K562 (cell line): ENCODE data around the gene CMSS1. TPM values are rescaled to one million over a fixed set of nuclear protein-coding genes. Genes with fewer than 3 reads are reported as not detected.

Source experiments
- ATAC-seq: fragments of 200-7000 bp; cut with Tn5 transposase; 3 replicates; pipeline ENCODE4 v1.9.1; 2020; ENCODE audit warnings: moderate library complexity
- BruUV-seq: library from RNA; stranded (reverse); fragments of 400-500 nt; replicated peaks from 2 replicates; lab custom pipeline; 2021; lab: Mats Ljungman, UMichigan
- CTCF ChIA-PET: fragments of 300-600 bp; formaldehyde crosslinking; extraction: SDS; loops from one replicate; lab custom pipeline; 2021; ENCODE audit warnings: low intra/inter-chr PET ratio; lab: Yijun Ruan, JAX
- POLR2A ChIA-PET: fragments of 300-600, 350-650 bp; sonication (Branson Sonifier 250); formaldehyde crosslinking; extraction: SDS; loops from one replicate; lab custom pipeline; 2021; ENCODE audit warnings: antibody characterized with exemption, inconsistent platforms; lab: Yijun Ruan, JAX
- DNase-seq, 4 experiments: peaks; one replicate each; pipeline versions ENCODE4 v3.0.0 to v3.0.0-alpha.2; 2011 to 2018; ENCODE audit warnings: low spot score in 3 of 4, mixed read lengths in 3 of 4; ENCODE audit errors: extremely low read depth in 1 of 4
- FAIRE-seq: peaks from 2 replicates; lab custom pipeline; 2011; peaks lifted over from hg19 to GRCh38; lab: Jason Lieb, UNC
- H2AFZ ChIP-seq: 2 replicates; pipeline ENCODE4 v1.6.0; 2011; ENCODE audit warnings: low read depth, low read length, control low read depth, inconsistent platforms
- H3K27ac ChIP-seq: fragments of 200-600 bp; 3 replicates; pipeline ENCODE4 v1.8.0; 2011; ENCODE audit warnings: low read depth, mild to moderate bottlenecking, control low read depth, inconsistent platforms, low read length, moderate library complexity, mixed read lengths; ENCODE audit errors: extremely low read depth
- H3K27me3 ChIP-seq, 2 experiments: fragments of 300-600 bp in 1 of 2; 2 replicates in 1 of 2; 3 replicates in 1 of 2; pipeline versions ENCODE4 v1.6.0 to v1.8.0; 2011; ENCODE audit warnings: inconsistent platforms in 2 of 2, low read length in 2 of 2, mild to moderate bottlenecking in 1 of 2, mixed read lengths in 1 of 2, moderate library complexity in 1 of 2; ENCODE audit not compliant: control insufficient read depth in 2 of 2, insufficient read depth in 2 of 2
- H3K36me3 ChIP-seq: fragments of 300-600 bp; 3 replicates; pipeline ENCODE4 v1.8.0; 2011; ENCODE audit warnings: mild to moderate bottlenecking, low read length, inconsistent platforms; ENCODE audit not compliant: control insufficient read depth, insufficient read depth
- H3K4me1 ChIP-seq, 2 experiments: fragments of 200-600 bp in 1 of 2; replicated peaks in 1 of 2; 2 replicates in 1 of 2; 3 replicates in 1 of 2; pipeline versions ENCODE4 v1.5.1 to v1.8.0; 2011; ENCODE audit warnings: inconsistent platforms in 2 of 2, low read length in 2 of 2, mild to moderate bottlenecking in 1 of 2, mixed read lengths in 1 of 2, moderate library complexity in 1 of 2; ENCODE audit not compliant: control insufficient read depth in 2 of 2, insufficient read depth in 2 of 2
- H3K4me2 ChIP-seq: 2 replicates; pipeline ENCODE4 v1.6.1; 2011; ENCODE audit warnings: low read length, control low read depth, inconsistent platforms, mixed read lengths; ENCODE audit not compliant: insufficient read depth
- H3K4me3 ChIP-seq: fragments of 200-600 bp; sonication (generic), shearing (Covaris generic); 2 replicates; pipeline ENCODE4 v1.5.1; 2016; ENCODE audit warnings: control low read depth, inconsistent platforms
- H3K79me2 ChIP-seq: fragments of 200-600 bp; 3 replicates; pipeline ENCODE4 v1.8.0; 2011; ENCODE audit warnings: low read length, inconsistent platforms; ENCODE audit not compliant: control insufficient read depth, insufficient read depth
- H3K9ac ChIP-seq, 2 experiments: 2 replicates each; pipeline versions ENCODE4 v1.6.0 to v1.6.1; 2011; ENCODE audit warnings: low read depth in 2 of 2, low read length in 2 of 2, control low read depth in 1 of 2, inconsistent platforms in 1 of 2, mild to moderate bottlenecking in 1 of 2, mixed read lengths in 1 of 2; ENCODE audit not compliant: insufficient read depth in 1 of 2
- H3K9me1 ChIP-seq: one replicate; pipeline ENCODE4 v1.6.0; 2011; ENCODE audit warnings: inconsistent platforms, mild to moderate bottlenecking, low read length, moderate library complexity; ENCODE audit not compliant: control insufficient read depth, insufficient read depth
- H3K9me3 ChIP-seq: replicated peaks from 2 replicates; pipeline ENCODE4 v1.5.1; 2011; ENCODE audit warnings: low read depth, low read length, inconsistent platforms; ENCODE audit not compliant: control insufficient read depth, insufficient read depth
- H4K20me1 ChIP-seq: replicated peaks from 2 replicates; pipeline ENCODE4 v1.6.1; 2011; ENCODE audit warnings: low read length, inconsistent platforms, mixed read lengths; ENCODE audit not compliant: control insufficient read depth, insufficient read depth
- CREB1 ChIP-seq, 2 experiments: sonication (generic) in 1 of 2; formaldehyde crosslinking in 1 of 2; IDR thresholded peaks; 2 replicates each; pipeline versions ENCODE4 v1.6.1 to v1.8.0; 2012 to 2022; ENCODE audit warnings: inconsistent platforms in 1 of 2, mild to moderate bottlenecking in 1 of 2, missing genetic modification reagents in 1 of 2, moderate library complexity in 1 of 2
- HDAC1 ChIP-seq, 2 experiments: fragments of 450-650 bp; IDR thresholded peaks; 2 replicates each; pipeline ENCODE4 v1.6.1; 2016 to 2017; ENCODE audit warnings: inconsistent platforms in 1 of 2, mild to moderate bottlenecking in 1 of 2, moderate library complexity in 1 of 2
- KLF16 ChIP-seq: IDR thresholded peaks from 2 replicates; pipeline ENCODE4 v1.6.1; 2016; ENCODE audit warnings: antibody characterized with exemption
- MTA2 ChIP-seq: fragments of 450-650 bp; IDR thresholded peaks from 2 replicates; pipeline ENCODE4 v1.6.1; 2016; ENCODE audit warnings: low read depth
- SAFB ChIP-seq: fragments of 200-400 bp; formaldehyde crosslinking; IDR thresholded peaks from 2 replicates; pipeline ENCODE4 v1.6.1; 2017; ENCODE audit warnings: low read depth, low read length, borderline replicate concordance
- SRF ChIP-seq, 2 experiments: fragments of 250-450, 450-650 bp in 1 of 2; sonication (Bioruptor Pico) in 1 of 2; sonication (generic) in 1 of 2; formaldehyde crosslinking; IDR thresholded peaks; 2 replicates each; pipeline versions ENCODE4 v1.5.0 to v1.5.1; 2020 to 2022; ENCODE audit warnings: mild to moderate bottlenecking in 1 of 2, missing genetic modification reagents in 1 of 2
- TEAD4 ChIP-seq, 2 experiments: sonication (generic) in 1 of 2; formaldehyde crosslinking in 1 of 2; IDR thresholded peaks; 2 replicates each; pipeline versions ENCODE4 v1.6.1 to v1.8.0; 2012 to 2022; ENCODE audit warnings: borderline replicate concordance in 1 of 2, inconsistent platforms in 1 of 2, low read length in 1 of 2, mild to moderate bottlenecking in 1 of 2, missing genetic modification reagents in 1 of 2
- ZKSCAN8 ChIP-seq: fragments of 200-800 bp; sonication (Bioruptor generic); IDR thresholded peaks from 2 replicates; pipeline ENCODE4 v1.6.1; 2016; ENCODE audit warnings: missing genetic modification characterization, missing compliant biosample characterization
- ZNF408 ChIP-seq: fragments of 250-450 bp; sonication (Bioruptor Pico); IDR thresholded peaks from 2 replicates; pipeline ENCODE4 v1.4.0; 2020; ENCODE audit warnings: low read depth, mild to moderate bottlenecking, moderate library complexity
- ZNF583 ChIP-seq: fragments of 250-450 bp; sonication (Bioruptor Pico); IDR thresholded peaks from 2 replicates; pipeline ENCODE4 v1.4.0; 2020
- ZNF830 ChIP-seq: fragments of 250-450 bp; sonication (Bioruptor Pico); IDR thresholded peaks from 2 replicates; pipeline ENCODE4 v1.5.0; 2021; ENCODE audit warnings: mild to moderate bottlenecking
- WGBS: fragments of 100-300 bp; shearing (Covaris generic); methylation state at CpG from one replicate; pipeline ENCODE4 v1.1.6; 2016; ENCODE audit warnings: low coverage, mixed read lengths; ENCODE audit not compliant: insufficient coverage; ENCODE audit errors: missing lambda C conversion rate; 5-methylcytosine and 5-hydroxymethylcytosine counted together
- in situ Hi-C: fragments of 300-500 bp; cut with MboI; formaldehyde crosslinking; loops from 4 replicates; pipeline ENCODE4 v1.15.0; 2018; ENCODE audit warnings: inconsistent platforms, mixed read lengths
- intact Hi-C: fragments of 100-400 bp; cut with micrococcal nuclease; formaldehyde crosslinking; loops from 2 replicates; pipeline ENCODE4 v1.14.2; 2022
- polyA plus RNA-seq, 8 experiments: library from polyadenylated mRNA; depleted of rRNA in 4 of 8; stranded (reverse) in 5 of 8; unstranded in 3 of 8; fragments of >200 nt; fragmentation: Nextera tagmentation in 2 of 8; fragmentation: Illumina TruSeq in 1 of 8; extraction: Ambion mirVana in 2 of 8; extraction: Trizol in 1 of 8; gene quantifications; 2 replicates each; pipeline versions ENCODE4 v1.2.1 to v1.2.3, GENCODE V29; 2011 to 2014; ENCODE audit warnings: inconsistent platforms in 1 of 8, missing spikeins in 1 of 8
- total RNA-seq, 7 experiments: library from RNA; depleted of rRNA in 6 of 7; stranded (reverse); fragments of >200 nt in 6 of 7; fragmentation: Illumina TruSeq in 2 of 7; extraction: Trizol in 2 of 7; gene quantifications; 2 replicates each; pipeline versions ENCODE4 v1.2.1 to v1.2.3, GENCODE V29; 2011 to 2021; ENCODE audit warnings: low replicate concordance in 1 of 7
- TF ChIP-seq, protein P1 (sequence below): sonication (generic); formaldehyde crosslinking; IDR thresholded peaks from 2 replicates; pipeline ENCODE4 v1.8.1; 2023; ENCODE audit warnings: mild to moderate bottlenecking, missing genetic modification reagents
- TF ChIP-seq, protein P2 (sequence below), 3 experiments: fragments of 200-800 bp in 1 of 3; sonication (Bioruptor generic) in 1 of 3; sonication (generic) in 1 of 3; formaldehyde crosslinking in 1 of 3; IDR thresholded peaks; 2 replicates each; pipeline versions ENCODE4 v1.6.1 to v1.8.0; 2016 to 2022; ENCODE audit warnings: mild to moderate bottlenecking in 2 of 3, missing compliant biosample characterization in 2 of 3, missing genetic modification characterization in 2 of 3, missing genetic modification reagents in 1 of 3

CMSS1 gene
- total and polyA plus RNA-seq, 9 of the 15 experiments (the other 6 are each of a cell fraction or from before 2014, with no cell fraction given) = 46.9 to 109 (median 72.3) TPM

DNA sequence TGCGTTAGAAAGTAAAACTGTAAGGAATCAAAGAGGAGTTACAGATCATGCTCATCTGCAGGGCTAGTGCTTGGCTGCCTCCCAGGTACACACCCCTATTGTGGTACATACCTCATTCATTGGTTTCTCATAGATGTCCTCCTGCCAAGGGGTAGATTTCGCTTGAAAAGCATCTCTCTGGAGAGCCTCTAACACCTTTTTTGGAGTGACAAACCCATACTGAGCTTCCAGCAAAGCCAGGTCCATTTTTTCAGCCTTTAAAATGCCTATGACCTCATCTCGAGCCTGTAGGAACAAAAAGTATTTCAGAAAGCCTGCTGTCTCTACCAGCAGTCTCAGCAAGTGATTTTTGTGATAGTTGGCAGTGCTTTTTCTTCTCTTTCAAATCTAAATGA, 112.1 kb downstream of the CMSS1 start:
- in situ Hi-C loops (no loop called here), intact Hi-C loops (no loop called here)
- no peak overlapping the region for H3K27ac ChIP-seq
- no peaks in the 10 kb centered on the region; a peak in 2 of 5 replicates for H3K4me1 ChIP-seq
- BruUV-seq = no TSS peak
- ChIA-PET CTCF (no interaction called here), POLR2A (interaction anchor here (0.8 kb wide), 1 partner anchor 10 kb away, joined by 3 read pairs; no protein-coding TSS in a partner anchor)
- no peak for FAIRE-seq
- no peak overlapping the region for H3K4me3 ChIP-seq
- no peaks in the 10 kb centered on the region; the same call in 2 of the 3 replicates for H3K79me2 ChIP-seq
- no peak overlapping the region for H2AFZ ChIP-seq
- H3K36me3 ChIP-seq = 0 out of 3 replicates have a peak, but pooled peaks cover 2% of the 10 kb centered on the region
- H3K4me2 ChIP-seq = no peak overlapping the region
- H3K9me1 ChIP-seq = no peaks in the 10 kb centered on the region
- H4K20me1 ChIP-seq = no peaks in the 10 kb centered on the region
- no peaks in the 10 kb centered on the region for H3K27me3 ChIP-seq
- DNase-seq = no peak
- 48% methylated on average over 3 of the region's 3 CpGs for WGBS
- ATAC-seq = no peak
- no peaks in the 10 kb centered on the region for H3K9me3 ChIP-seq
- no peak overlapping the region for H3K9ac ChIP-seq
- TF ChIP-seq TEAD4 (IDR thresholded peaks at IDR 0.05; ENCODE audit: low read length) = no peak
- no peak for TF ChIP-seq TEAD4 (CRISPR knock-in tag; IDR thresholded peaks at IDR 0.05; ENCODE audit: borderline replicate concordance)
- TF ChIP-seq ZNF583 = no peak
- TF ChIP-seq CREB1 (IDR thresholded peaks at IDR 0.05) = no peak
- no peak for TF ChIP-seq CREB1 (CRISPR knock-in tag; IDR thresholded peaks at IDR 0.05)

DNA sequence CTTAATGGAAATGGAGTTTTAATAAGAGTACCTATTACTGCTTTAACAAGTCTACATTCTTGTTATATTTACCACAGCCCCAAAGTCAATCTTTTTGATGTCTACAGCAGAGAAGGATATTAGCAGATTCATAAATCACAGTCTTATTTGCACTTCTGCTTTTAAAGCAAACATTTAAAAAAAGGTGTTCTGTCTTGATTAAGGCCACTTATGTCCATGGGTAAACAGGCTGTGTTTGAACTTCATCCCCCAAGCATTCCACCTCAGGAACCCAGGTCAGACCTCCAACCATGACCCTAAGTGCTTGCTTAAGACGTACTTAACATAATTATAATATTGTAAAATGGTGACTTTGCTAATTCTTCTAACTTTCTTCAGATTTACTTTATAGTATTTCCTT, 113.4 kb downstream of the CMSS1 start:
- Histone ChIP-seq H3K9ac (no peak overlapping the region), H3K9me1 (no peaks in the 10 kb centered on the region), H3K36me3 (0 out of 3 replicates have a peak, but pooled peaks cover 2% of the 10 kb centered on the region), H3K79me2 (no peaks in the 10 kb centered on the region), H3K4me2 (no peak overlapping the region), H3K4me3 (no peak overlapping the region), H3K27me3 (no peaks in the 10 kb centered on the region), H4K20me1 (no peaks in the 10 kb centered on the region), H3K9me3 (no peaks in the 10 kb centered on the region), H2AFZ (no peak overlapping the region), H3K4me1 (no peaks in the 10 kb centered on the region), H3K27ac (no peak overlapping the region)
- intact Hi-C loops (no loop called here), in situ Hi-C loops (no loop called here)
- ChIA-PET POLR2A (no interaction called here), CTCF (no interaction called here)
- no TSS peak for BruUV-seq
- 67% methylated on average over 1 of the region's 1 CpG for WGBS
- no peak for FAIRE-seq
- no peak for DNase-seq
- ATAC-seq = no peak
- TF ChIP-seq HDAC1 (IDR thresholded peaks at IDR 0.05) = 0 out of 4 replicates have a peak, but pooled peaks of 1 of the 2 experiments have one; percentile 30
- no peak for TF ChIP-seq KLF16
- no peak for TF ChIP-seq SRF (CRISPR knock-in tag; IDR thresholded peaks at IDR 0.05)
- no peak for TF ChIP-seq ZNF408
- TF ChIP-seq, protein P1, sequence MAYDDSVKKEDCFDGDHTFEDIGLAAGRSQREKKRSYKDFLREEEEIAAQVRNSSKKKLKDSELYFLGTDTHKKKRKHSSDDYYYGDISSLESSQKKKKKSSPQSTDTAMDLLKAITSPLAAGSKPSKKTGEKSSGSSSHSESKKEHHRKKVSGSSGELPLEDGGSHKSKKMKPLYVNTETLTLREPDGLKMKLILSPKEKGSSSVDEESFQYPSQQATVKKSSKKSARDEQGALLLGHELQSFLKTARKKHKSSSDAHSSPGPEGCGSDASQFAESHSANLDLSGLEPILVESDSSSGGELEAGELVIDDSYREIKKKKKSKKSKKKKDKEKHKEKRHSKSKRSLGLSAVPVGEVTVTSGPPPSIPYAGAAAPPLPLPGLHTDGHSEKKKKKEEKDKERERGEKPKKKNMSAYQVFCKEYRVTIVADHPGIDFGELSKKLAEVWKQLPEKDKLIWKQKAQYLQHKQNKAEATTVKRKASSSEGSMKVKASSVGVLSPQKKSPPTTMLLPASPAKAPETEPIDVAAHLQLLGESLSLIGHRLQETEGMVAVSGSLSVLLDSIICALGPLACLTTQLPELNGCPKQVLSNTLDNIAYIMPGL (CRISPR knock-in tag) = no peak
- TF ChIP-seq, protein P2, sequence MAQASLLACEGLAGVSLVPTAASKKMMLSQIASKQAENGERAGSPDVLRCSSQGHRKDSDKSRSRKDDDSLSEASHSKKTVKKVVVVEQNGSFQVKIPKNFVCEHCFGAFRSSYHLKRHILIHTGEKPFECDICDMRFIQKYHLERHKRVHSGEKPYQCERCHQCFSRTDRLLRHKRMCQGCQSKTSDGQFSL (CRISPR knock-in tag; IDR thresholded peaks at IDR 0.05) = no peak
- TF ChIP-seq, protein P2 (tag; IDR thresholded peaks at IDR 0.05) = no peak
- TF ChIP-seq ZKSCAN8 (CRISPR knock-in tag) = no peak
- no peak for TF ChIP-seq SAFB
- peak; percentile 24; the same call in 1 of the 2 replicates for TF ChIP-seq MTA2
- TF ChIP-seq ZNF830 (CRISPR knock-in tag) = no peak
